Hematopoietic multipotent progenitor cell treated with erythropoietin and hydrocortisone succinate and interleukin-3 and kit ligand, for 6 days (in vitro differentiated cells): ENCODE results near the gene CCDC61.

Experiments
- DNase-seq: peaks from one replicate; pipeline ENCODE4 v3.0.0-alpha.2; 2015

CCDC61 gene

DNA sequence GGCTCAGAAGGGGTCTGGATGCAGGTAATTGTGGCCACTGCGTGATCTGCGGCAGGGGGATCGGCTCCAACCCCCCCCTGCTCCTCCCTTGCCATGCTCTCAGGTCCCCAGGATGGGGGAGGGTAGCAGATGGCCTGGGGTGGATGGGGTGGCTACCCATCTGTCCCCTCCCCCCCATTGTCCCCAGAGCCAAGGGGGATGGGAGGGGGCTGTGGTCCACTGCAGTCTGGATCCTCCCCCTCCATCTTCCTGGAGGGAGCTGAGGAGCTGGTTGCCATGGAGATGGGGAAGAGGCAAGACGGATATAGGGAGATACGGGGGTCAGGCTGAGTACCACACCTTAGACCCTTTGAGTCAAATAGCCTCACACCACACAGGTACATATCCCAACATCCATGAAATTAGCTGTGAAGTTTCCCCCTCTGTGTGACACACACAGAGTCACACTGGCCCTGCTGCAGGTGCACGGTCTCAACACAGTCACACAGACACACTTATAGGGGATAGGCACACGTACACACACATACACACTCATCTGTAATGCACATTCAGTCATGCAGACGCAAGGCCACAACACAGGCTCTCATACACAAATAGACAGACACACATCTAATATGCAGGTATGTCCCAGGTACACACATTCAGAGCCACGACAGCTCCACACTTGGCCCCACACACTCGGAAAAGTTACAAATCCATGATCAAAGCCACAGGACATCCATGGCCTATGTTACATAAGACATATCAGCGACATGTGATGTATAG, 19.8 kb upstream of the CCDC61 start:
- DNase-seq = no peak

DNA sequence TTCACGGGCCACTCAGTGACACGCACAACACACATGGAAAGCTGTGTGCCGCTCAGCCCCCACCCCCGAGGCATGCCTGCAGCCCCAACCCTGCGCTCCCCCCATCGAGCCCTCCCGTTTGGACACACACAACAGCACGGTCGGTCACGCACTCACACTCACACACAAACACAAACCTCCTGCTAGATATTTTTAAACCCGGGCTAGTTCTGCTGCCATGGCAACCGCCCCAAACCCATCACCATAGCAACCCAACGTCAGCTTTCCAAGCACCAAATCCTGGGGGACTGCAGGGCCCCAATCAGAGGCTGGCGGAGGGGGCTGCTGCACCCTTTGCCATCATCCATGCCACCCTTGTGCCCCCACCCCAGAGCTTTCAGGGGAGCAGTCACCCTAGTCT, 19.1 kb upstream of the CCDC61 start:
- no peak for DNase-seq

DNA sequence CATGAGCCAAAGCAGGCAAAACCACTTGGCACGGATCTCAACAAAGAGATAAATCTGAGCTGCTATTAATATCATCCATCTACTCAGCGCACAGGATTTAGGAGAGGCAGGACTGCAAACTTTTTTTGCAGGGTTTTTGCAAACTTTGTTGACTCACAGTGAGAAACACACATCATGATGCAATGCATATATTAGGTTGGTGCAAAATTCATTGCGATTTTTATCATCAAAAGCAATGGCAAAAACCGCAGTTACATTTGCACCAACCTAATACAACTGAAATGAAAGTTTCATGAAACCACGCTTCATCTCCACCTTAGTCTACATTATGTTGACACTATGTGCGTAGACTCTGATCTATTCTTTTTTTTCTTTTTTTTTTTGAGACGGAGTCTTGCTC, 17.1 kb upstream of the CCDC61 start:
- DNase-seq = no peak

DNA sequence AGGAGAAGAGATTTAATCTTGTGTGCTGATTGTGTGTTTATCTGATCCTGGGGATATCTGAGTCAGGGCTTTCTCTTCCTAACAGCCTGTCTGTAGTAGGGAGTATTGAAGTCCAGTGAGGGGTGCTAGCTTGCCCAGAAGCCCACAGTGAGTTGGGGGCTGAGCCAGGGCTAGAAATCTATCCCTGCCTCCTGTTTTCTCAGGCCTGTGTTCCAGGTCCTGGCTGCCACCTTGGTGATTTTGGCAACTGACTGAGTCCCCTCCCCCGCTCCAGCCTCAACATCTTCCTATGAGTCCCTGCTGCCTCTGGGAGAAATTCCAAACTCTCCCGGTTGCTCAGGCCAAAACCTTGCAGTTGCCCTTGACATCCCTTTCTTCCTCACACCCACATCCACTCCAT, 13.9 kb upstream of the CCDC61 start:
- DNase-seq = no peak

DNA sequence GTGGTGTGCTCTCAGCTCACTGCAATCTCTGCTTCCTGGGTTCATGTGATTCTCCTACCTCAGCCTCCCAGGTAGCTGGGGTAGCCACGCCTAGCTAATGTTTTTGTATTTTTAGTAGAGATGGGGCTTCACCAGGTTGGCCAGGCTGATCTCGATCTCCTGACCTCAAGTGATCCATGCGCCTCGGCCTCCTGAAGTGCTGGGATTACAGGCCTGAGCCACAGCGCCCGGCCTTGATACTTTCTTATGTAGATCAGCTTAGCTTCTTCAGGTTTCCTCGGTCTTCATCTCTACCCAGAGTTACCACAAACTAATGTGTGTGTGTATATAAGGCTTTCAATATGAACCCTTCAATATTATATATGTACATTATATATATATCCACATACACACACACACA, 9.9 kb upstream of the CCDC61 start:
- DNase-seq = no peak

DNA sequence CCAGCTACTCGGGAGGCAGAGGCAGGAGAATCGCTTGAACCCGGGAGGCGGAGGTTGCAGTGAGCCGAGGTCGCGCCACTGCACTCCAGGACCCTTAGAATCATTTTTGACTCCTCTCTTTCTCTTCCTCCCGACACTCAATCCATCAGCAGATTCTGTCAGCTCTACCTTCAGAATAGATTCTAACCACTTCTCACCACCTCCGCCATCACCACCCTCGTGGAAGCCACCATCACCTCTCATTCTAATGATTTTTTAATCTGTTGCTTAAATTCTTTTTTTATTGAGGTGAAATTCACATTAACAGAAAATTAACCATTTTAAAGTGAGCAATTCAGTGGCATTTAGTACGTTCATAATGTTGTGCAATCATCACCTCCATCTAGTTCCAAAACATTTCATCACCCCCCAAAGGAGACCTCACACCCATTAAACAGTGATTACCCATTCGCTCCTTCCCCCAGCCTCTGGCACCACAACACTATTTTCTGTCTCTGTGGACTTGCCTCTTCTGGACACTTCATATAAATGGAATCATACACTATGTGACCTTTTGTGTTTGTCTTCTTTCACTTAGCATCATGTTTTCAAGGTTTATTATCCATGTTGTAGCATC, 5.0 kb upstream of the CCDC61 start:
- no peak for DNase-seq

DNA sequence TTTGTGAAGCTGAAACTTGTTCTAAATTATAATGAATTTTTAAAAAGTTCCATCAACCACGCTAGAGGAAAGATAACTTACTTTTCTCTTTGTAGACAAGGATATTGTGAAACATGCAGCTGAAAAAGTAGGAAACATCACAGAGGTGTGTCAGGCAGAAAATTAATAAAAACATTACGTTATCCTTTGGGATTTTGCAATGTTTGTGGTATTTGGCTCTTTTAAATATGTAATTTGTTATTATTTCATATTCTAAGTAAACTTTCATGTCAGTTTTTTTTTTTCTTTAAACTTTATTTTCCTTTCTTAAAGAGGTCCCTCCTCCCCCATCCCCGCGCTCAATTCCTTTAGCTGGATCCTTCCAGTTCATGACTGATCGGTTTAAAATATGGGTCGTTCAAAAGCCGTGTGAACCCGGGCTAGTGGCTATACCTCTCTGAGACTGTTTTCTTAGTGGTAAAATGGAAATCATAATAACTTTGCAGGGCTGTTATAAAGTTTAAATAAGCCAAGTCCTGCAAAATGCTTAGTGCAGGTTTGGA, 740 bp upstream of the CCDC61 start:
- DNase-seq = no peak

DNA sequence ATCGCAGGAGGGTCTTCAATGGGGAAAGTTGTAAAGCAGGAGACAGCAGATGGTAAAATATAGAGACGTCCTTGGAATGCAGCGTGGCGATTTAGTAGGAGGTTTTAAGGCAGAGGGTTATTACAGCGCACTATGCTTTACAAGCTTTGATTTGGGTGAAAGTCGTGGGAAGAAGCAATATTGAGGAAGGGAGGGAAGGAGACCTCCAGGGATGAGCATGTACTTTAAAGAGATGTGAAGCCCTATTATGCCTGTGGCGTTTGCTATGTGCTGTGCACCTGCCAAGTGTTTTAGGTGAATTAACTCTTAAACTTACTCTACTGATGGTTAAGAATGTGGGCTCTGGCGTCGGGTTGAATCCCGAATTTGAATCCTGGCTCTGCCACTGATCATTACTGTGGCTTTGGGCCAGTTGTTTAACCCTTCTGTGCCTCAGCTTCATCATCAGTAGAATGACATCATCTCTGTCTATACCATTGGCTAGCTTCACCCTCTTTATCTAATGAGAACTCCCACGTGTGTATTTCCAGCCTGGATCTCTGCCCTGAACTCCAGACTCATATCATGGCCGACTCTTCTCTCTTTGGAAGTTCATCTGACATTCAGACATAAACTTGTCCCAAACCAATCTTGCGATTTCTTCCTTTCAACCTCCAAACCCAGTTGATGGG, 583 bp downstream of the CCDC61 start:
- peak; percentile 35 for DNase-seq

DNA sequence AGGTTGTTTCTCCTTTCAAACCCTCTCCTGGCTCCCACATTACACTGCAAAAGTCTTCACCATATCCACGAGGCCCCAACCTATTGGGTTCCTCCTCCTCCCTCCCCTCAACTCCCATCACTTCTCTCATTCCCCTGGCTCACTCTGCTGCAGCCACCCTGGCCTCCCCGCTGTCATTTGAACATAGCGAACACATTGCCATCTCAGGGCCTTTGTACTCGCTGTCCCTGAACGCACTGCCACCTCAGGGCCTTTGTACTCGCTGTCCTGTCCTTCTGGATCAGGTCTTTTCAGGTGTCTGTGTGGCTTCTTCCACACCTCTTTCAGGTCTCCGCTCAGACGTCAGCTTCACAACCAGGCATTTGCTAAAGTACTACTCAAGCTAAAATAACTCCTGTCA, 1.7 kb downstream of the CCDC61 start:
- no peak for DNase-seq

DNA sequence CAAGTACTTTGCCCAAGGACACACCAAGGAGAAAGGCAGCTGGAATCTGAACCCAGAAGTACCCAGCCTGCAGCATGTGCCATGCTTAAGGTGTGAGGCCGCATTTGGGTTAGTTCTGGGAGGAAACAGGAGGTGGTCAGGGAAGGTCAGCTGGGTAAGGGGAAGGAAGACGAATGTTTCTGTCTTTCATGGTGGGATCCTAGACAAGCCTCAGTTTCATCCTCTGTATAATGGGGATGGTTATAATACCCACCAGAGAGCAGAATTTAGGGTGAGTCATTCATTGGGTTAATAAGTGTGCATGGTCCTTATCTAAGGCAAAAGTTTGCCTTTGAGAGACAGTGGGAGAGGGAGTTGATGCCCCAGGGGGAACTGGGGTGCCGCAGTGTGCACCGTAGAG, 3.6 kb downstream of the CCDC61 start:
- no peak for DNase-seq

DNA sequence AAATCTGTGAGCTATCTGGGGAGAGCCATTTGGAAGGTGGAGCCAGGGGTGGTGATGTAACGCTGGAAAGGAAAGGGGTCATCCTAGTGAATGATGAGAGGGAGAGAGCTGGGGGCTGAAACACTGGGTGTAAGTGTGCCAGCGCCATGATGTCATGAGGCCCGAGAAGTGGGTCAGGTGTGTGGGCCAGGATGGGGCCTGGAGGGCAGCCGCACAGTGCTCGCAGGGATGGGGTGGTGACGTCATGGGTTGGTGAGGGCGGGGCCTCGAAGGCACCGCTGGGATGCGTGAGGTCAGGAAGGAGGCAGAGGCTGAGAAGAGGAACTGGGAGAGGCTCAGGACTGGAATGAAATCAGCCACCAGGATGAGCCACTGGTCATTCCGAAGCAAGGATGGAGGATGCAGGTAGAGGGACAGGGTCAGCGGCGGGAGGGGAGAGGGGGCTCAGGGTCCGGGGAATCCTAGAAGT, 4.4 kb downstream of the CCDC61 start:
- DNase-seq = no peak

DNA sequence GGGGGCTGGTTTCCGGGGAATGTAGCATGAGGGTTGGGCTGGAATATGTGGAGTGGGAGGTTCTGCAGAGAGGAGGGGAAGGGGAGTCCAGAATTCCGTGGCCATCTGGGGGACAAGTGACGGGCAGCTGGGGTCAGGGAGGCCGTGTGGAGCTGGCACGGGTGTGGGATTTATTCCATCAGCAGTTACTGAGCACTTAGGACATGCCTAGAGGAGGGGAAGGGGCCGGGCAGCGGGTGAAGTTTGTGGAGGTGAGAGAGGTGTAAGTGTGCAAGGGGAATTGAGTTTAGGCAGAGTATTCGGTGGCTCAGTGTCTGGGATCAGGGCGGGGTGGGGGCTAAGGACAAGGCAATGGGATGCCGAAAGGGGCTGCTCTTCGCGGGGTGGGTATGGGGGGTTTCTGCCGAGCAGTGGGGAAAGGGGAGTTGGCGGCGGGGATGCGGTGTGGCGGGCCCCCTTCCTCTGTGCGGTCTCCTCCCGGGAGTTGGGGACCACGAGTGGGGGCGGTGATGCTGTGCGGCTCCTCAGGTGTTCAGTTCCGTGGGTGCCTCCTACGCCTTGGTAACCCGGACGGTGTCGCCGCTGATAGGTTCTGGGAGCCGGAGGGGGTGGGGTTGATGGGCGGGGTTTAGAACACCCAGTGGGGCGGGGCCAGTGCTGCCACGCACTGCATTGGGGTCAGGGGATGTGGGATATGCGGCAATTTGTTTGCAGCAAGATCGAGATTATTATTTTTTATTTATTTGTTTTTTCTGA, 5.4 kb downstream of the CCDC61 start:
- peak; percentile 81 for DNase-seq

DNA sequence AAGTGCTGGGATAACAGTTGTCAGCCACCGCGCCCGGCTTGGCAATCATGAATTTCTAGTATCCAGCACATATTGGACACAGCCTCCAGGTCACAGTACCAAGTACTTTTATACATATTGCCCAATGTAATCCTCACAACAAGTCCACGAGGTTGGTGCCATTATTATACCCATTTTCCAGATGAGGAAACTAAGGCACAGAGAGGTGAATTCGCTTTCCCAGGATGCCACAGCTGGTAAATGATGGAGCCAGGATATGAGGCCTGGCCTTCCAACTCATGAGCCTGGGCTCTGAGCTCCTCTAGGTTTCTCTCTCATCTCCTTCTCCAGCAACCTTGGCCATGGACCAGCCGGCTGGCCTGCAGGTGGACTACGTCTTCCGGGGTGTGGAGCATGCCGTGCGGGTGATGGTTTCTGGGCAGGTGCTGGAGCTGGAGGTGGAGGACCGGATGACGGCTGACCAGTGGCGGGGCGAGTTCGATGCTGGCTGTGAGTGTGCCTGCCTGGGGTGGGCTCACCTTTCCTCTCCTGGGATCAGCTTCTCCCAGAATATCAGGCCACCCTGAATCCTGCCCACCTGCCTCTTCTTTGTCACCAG, 7.5 kb downstream of the CCDC61 start:
- DNase-seq = no peak

DNA sequence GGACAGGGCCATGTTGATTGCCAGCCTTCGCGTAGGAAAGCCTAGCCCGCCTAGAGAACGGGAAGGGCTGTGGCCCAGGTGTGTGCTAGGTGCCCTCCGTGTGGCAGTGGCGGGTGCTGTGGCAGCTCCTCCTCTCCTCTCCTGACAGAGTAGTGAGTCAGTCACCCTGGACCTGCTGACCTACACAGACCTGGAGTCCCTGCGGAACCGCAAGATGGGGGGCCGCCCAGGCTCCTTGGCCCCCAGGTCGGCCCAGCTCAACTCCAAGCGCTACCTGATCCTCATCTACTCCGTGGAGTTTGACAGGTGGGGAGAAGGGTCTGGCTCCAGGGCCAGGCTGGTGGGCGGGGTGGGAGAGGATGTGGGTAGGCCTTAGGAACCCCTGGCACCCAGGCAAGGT, 11.1 kb downstream of the CCDC61 start:
- no peak for DNase-seq

DNA sequence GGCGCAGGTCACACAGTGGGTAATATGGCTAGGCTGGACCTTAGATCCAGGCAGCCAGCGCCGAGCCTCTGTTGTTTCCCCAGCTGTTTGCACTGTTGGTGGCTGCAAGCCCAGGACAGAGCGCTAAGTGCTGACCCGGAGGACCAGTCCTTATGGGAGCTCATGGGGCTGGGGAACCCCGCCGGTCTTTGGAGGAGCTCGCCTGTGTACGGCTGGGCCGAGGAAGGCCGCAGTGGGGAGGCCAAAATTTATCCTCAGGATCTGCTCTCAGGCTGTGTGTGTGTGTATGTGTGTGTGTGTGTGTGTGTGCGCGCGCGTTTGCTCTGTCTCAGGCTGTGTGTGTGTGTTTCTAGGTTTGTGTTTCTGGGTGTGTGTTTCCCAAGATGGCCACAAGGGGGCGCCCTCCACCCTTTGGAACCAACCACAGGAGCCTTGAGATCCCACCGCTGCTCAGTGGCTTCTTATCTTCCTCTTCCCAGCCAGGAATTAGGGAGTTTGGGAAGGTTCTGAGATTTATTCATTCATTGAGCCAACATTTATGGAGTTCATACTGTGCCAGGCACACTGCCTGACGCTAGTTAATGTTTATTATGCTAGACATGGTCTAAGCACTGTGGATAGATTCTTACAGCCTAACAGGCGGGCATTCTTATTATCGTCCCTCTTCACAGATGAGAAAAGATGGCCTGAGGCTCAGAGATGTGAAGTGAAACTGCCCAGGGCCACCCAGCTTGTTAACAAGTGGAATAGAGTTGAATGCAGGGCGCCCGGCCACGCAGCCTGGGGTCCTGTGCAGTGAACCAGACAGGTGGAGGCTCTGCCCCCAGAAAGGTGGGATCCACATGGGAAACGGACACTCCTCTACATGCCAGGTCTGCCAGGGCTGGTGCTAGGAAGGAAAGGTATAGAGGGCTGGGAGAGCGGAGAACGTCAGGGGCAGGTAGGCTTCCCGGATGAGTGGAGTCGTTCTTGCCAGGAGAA, 14.6 kb downstream of the CCDC61 start:
- peak; percentile 79 for DNase-seq

DNA sequence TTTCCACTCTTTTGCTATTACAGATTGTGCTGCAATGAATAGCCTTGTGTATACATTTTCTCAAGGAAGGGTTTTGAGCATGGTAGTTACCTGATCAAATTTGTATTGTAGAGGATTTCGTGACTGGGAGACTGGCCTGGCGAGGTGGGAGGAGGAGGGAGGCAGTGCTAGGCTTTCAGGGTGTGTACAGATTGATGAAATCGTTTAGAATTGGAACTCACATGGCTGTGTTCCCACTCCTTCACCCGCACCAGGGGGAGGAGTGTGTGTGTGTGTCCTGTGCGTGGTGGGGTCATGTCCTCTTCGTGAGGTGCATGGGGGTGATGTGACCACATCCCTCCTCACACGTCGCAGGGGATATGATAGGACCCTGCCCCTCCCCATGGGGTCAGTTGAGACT, 19.3 kb downstream of the CCDC61 start:
- DNase-seq = no peak

DNA sequence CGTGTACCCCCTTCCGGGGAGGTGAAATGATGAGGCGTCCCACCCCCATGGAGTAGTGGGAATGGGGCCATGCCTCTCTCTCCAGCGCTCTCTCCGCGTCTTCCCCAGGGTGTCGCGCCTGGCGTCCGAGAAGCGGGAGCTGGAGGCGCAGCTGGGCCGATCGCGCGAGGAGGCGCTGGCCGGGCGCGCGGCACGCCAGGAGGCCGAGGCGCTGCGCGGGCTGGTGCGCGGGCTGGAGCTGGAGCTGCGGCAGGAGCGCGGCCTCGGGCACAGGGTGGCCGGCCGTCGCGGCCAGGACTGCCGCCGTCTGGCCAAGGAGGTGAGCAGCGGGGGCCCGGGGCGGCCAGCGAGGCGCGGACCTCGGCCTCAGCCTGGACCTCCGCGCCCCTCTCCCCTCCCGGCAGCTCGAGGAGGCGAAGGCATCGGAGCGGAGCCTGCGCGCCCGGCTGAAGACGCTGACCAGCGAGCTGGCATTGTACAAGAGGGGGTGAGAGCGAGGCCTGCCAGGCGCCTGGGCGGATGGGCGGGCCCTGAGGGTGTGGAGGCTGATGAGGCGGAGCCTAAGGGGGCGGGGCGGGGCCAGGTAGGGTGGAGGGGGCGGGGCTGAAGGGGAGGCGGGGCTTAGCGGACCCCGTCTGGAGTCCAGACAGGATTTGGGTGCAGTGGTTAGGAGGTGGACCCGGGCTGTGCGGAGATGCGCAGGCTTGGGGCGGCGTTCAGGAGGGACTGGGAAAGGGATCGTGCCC, 19.8 kb downstream of the CCDC61 start:
- DNase-seq = peak; percentile 81

DNA sequence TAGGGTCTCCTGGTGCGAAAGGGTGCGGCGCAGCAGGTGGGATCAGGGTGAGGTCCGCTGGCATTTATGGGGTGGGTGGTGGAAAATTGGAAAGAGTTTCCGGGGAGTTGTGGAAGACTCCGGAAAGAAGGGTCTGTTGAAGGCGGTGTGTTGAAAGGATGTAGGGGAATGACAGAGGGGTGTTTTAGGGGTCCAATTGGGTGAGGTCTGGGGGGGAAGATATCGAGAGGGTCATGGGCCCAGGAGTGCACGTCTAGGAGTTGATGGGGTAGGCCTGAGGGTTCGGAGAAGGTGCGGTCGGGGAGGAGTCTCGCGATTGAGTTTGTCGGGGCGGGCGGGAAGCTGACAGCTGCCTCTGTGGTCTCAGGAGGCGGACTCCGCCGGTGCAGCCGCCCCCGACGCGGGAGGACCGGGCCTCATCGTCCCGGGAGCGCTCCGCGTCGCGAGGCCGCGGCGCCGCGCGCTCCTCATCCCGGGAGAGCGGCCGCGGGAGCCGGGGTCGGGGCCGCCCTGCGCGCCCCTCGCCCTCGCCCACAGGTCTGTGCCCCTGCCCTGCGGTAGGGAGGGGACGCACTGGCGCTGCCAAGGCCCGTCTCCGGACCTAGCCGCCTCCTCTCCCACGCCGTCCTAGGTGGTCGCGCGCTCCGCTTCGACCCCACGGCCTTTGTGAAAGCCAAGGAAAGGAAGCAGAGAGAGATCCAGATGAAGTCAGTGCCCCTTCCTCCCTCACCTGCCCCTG, 20.6 kb downstream of the CCDC61 start:
- DNase-seq = peak; percentile 51

DNA sequence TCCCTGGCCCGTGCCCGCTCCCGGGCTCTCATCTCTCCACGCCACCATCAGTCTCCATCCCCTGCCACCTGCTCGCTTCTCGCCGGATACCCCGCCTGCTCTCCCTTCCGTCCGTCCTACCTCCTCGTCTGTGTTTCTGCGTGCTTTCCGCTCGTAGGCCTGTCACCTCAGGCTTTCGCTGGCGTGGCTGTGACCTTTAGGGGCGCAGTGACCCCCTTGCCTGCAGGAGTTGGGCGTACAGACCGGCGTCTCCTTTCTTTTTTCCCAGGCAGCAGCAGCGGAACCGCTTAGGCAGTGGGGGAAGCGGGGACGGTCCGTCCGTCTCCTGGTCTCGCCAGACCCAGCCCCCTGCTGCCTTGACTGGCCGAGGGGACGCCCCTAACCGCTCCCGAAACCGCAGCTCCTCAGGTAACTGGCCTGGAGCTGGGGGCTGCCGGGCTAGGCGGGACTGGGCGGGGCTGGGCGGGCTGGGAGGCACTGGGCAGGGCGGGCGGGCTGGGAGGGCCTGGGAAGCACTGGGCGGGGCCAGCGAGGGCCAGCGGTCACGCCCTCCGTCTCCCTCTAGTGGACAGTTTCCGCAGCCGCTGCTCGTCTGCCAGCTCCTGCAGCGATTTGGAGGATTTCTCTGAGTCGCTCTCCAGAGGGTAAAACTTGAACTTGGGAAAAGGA, 21.3 kb downstream of the CCDC61 start:
- peak; percentile 93 for DNase-seq

DNA sequence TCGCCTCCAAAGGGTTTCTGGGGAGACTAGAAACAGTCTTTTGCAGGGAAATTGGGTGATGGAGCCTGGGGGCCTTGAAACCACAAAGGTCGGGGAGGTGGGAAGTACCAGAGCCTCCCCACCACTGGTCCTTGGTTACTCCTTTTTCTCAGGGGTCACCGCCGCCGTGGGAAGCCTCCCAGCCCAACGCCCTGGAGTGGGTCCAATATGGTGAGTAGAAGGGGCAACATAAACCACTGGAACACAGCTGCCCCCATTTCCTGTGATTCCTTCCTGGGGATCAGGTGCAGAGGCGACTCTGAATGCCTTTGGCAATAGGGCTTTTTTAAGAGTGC, 21.8 kb downstream of the CCDC61 start:
- DNase-seq = no peak
